K562 (cell line): Measurements from ENCODE around the gene PTGES3. TPM values are rescaled to one million over a fixed set of nuclear protein-coding genes. Genes with fewer than 3 reads are reported as not detected.

Source experiments
- CBFB ChIP-seq: sonication (generic); formaldehyde crosslinking; IDR thresholded peaks from 2 replicates; pipeline ENCODE4 v1.4.0; 2020; ENCODE audit warnings: mild to moderate bottlenecking, missing genetic modification reagents
- CHAMP1 ChIP-seq: fragments of 450-650 bp; IDR thresholded peaks from 2 replicates; pipeline ENCODE4 v1.6.1; 2016; ENCODE audit warnings: mild to moderate bottlenecking
- CREM ChIP-seq: IDR thresholded peaks from 2 replicates; pipeline ENCODE4 v1.6.1; 2014; ENCODE audit warnings: antibody characterized with exemption, low read depth
- DNMT1 ChIP-seq: fragments of 450-650 bp; IDR thresholded peaks from 2 replicates; pipeline ENCODE4 v1.6.1; 2016; ENCODE audit warnings: antibody characterized with exemption, mild to moderate bottlenecking
- DPF2 ChIP-seq: fragments of 450-650 bp; IDR thresholded peaks from 2 replicates; pipeline ENCODE4 v1.6.1; 2016
- ELF1 ChIP-seq: fragments of 200-800 bp; sonication (Bioruptor generic); IDR thresholded peaks from 2 replicates; pipeline ENCODE4 v1.6.1; 2016; ENCODE audit warnings: missing genetic modification characterization, missing compliant biosample characterization
- EP400 ChIP-seq: fragments of 450-650 bp; IDR thresholded peaks from 2 replicates; pipeline ENCODE4 v1.6.1; 2017; ENCODE audit warnings: antibody characterized with exemption, mild to moderate bottlenecking, moderate library complexity
- GATAD2B ChIP-seq: fragments of 450-650 bp; IDR thresholded peaks from 2 replicates; pipeline ENCODE4 v1.6.1; 2017; ENCODE audit warnings: mild to moderate bottlenecking, borderline replicate concordance
- HDGF ChIP-seq: fragments of 450-650 bp; IDR thresholded peaks from 2 replicates; pipeline ENCODE4 v1.6.1; 2016
- HMG20B ChIP-seq: fragments of 250-450 bp; sonication (Bioruptor Pico); IDR thresholded peaks from 2 replicates; pipeline ENCODE4 v1.5.0; 2021; ENCODE audit warnings: mild to moderate bottlenecking
- KAT7 ChIP-seq: sonication (generic); formaldehyde crosslinking; IDR thresholded peaks from 2 replicates; pipeline ENCODE4 v1.8.0; 2022; ENCODE audit warnings: missing genetic modification reagents, mild to moderate bottlenecking, borderline replicate concordance
- MAZ ChIP-seq, 2 experiments: fragments of 450-650 bp in 1 of 2; sonication (generic) in 1 of 2; formaldehyde crosslinking; IDR thresholded peaks in 1 of 2; conservative IDR thresholded peaks in 1 of 2; 2 replicates each; pipeline versions ENCODE4 v1.4.0 to v1.5.0; 2020; ENCODE audit warnings: mild to moderate bottlenecking in 1 of 2, missing genetic modification reagents in 1 of 2
- PML ChIP-seq: IDR thresholded peaks from 2 replicates; pipeline ENCODE4 v1.6.1; 2012; ENCODE audit warnings: low read length, inconsistent platforms
- SNAPC5 ChIP-seq: fragments of 250-450 bp; sonication (Bioruptor Pico); IDR thresholded peaks from 2 replicates; pipeline ENCODE4 v1.8.0; 2021; ENCODE audit warnings: moderate library complexity, mild to moderate bottlenecking, inconsistent platforms
- SP1 ChIP-seq: sonication (generic); formaldehyde crosslinking; IDR thresholded peaks from 2 replicates; pipeline ENCODE4 v1.8.1; 2022; ENCODE audit warnings: mild to moderate bottlenecking, missing genetic modification reagents
- TOE1 ChIP-seq, 2 experiments: fragments of 450-650 bp in 1 of 2; sonication (generic) in 1 of 2; formaldehyde crosslinking in 1 of 2; IDR thresholded peaks; 2 replicates each; pipeline versions ENCODE4 v1.7.1 to v1.8.0; 2016 to 2022; ENCODE audit warnings: borderline replicate concordance in 2 of 2, mild to moderate bottlenecking in 2 of 2, antibody characterized with exemption in 1 of 2, inconsistent platforms in 1 of 2, low read depth in 1 of 2, missing genetic modification reagents in 1 of 2, moderate library complexity in 1 of 2
- TRIM28 ChIP-seq: fragments of 450-650 bp; IDR thresholded peaks from 2 replicates; pipeline ENCODE4 v1.6.1; 2017
- YY1 ChIP-seq, 3 experiments: IDR thresholded peaks; 2 replicates each; pipeline ENCODE4 v1.6.1; 2011; ENCODE audit warnings: low read length in 2 of 3, mild to moderate bottlenecking in 2 of 3, moderate library complexity in 2 of 3, borderline replicate concordance in 1 of 3, control low read depth in 1 of 3, low read depth in 1 of 3; ENCODE audit not compliant: insufficient read depth in 3 of 3, insufficient replicate concordance in 2 of 3, control insufficient read depth in 1 of 3, insufficient read length in 1 of 3; ENCODE audit errors: extremely low read depth in 1 of 3
- ZBTB9 ChIP-seq: fragments of 450-650 bp; formaldehyde crosslinking; IDR thresholded peaks from 2 replicates; pipeline ENCODE4 v1.4.0; 2020; ENCODE audit warnings: mild to moderate bottlenecking, moderate library complexity
- ZNF445 ChIP-seq: fragments of 250-450 bp; sonication (Bioruptor Pico); IDR thresholded peaks from 2 replicates; pipeline ENCODE4 v1.4.0; 2020; ENCODE audit warnings: low read depth, mild to moderate bottlenecking, moderate library complexity
- ZNF75A ChIP-seq: fragments of 450-650 bp; formaldehyde crosslinking; IDR thresholded peaks from 2 replicates; pipeline ENCODE4 v1.4.0; 2020; ENCODE audit warnings: mild to moderate bottlenecking
- polyA plus RNA-seq, 8 experiments: library from polyadenylated mRNA; depleted of rRNA in 4 of 8; stranded (reverse) in 5 of 8; unstranded in 3 of 8; fragments of >200 nt; fragmentation: Nextera tagmentation in 2 of 8; fragmentation: Illumina TruSeq in 1 of 8; extraction: Ambion mirVana in 2 of 8; extraction: Trizol in 1 of 8; gene quantifications; 2 replicates each; pipeline versions ENCODE4 v1.2.1 to v1.2.3, GENCODE V29; 2011 to 2014; ENCODE audit warnings: inconsistent platforms in 1 of 8, missing spikeins in 1 of 8
- total RNA-seq, 7 experiments: library from RNA; depleted of rRNA in 6 of 7; stranded (reverse); fragments of >200 nt in 6 of 7; fragmentation: Illumina TruSeq in 2 of 7; extraction: Trizol in 2 of 7; gene quantifications; 2 replicates each; pipeline versions ENCODE4 v1.2.1 to v1.2.3, GENCODE V29; 2011 to 2021; ENCODE audit warnings: low replicate concordance in 1 of 7
- TF ChIP-seq, protein P1 (sequence below): IDR thresholded peaks from 2 replicates; pipeline ENCODE4 v1.6.1; 2011; ENCODE audit warnings: borderline replicate concordance, low read depth, mild to moderate bottlenecking, moderate library complexity, low read length; ENCODE audit not compliant: insufficient read depth, poor library complexity, severe bottlenecking

The PTGES3 gene
- total and polyA plus RNA-seq, 9 of the 15 experiments (the other 6 are each of a cell fraction or from before 2014, with no cell fraction given) = 163 to 501 (median 213) TPM

DNA sequence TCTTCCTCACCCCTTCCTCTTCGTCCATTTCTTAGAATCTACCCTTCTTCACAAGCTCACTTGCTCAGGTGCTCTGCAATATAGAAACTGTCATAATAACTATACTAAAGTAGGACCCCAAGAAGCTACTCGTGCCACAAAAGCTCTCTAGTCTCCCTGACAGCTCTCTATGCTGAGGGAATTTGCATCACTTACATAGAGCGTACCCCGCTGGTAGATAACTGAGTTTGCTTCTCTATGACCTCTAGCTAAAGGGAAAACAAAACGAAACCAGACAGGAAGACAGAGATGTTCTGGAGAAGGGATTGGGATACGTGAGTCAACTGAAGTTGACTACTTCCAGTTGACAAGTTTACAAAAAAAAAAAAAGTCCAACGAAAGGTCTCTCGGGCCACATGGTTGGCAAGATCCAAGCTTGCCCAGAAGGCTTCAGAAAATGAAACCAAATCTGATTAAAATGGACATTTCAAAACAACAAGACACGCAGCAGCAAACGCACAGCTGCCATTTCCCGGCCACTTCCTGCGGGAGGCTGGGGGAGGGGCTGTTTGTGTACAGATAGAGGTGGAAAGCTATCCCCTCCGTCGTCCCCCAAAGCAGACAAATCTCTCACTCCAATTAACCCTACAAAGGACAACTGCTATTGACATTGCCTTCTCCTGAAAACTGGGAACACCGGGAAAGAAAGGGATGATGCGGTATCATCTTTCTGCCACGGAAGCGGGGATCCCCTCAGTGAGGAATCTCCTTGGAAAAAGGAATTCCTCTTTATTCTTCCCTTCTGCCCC, 59.2 kb downstream of the PTGES3 start (continued):
- TF ChIP-seq CREM (no peak), PML (no peak), SNAPC5 (CRISPR knock-in tag) (no peak), ZNF445 (CRISPR knock-in tag) (no peak), CBFB (CRISPR knock-in tag) (0 out of 2 replicates have a peak, but pooled peaks have one; percentile 49), TRIM28 (no peak), HDGF (no peak), ZBTB9 (no peak), ZNF75A (CRISPR knock-in tag) (no peak), SP1 (CRISPR knock-in tag) (no peak), DNMT1 (no peak), TOE1 (IDR thresholded peaks at IDR 0.05; ENCODE audit: borderline replicate concordance) (no peak), TOE1 (CRISPR knock-in tag; IDR thresholded peaks at IDR 0.05; ENCODE audit: borderline replicate concordance, low read depth) (no peak), GATAD2B (no peak), CHAMP1 (no peak), ELF1 (peak; percentile 58; the same call in 1 of the 2 replicates), HMG20B (CRISPR knock-in tag) (no peak), YY1 (IDR thresholded peaks at IDR 0.05; ENCODE audit: borderline replicate concordance in 1 of 3, control insufficient read depth in 1 of 3, extremely low read depth in 1 of 3, insufficient read depth in 3 of 3, insufficient read length in 1 of 3, insufficient replicate concordance in 2 of 3, low read depth in 1 of 3, low read length in 2 of 3) (peak in 2 of 3 experiments; percentile 49 to 81), EP400 (peak; percentile 51), MAZ (CRISPR knock-in tag; conservative IDR thresholded peaks at IDR 0.05 in 1 of 2, IDR thresholded peaks at IDR 0.05 in 1 of 2) (0 out of 4 replicates have a peak, but pooled peaks of 1 of the 2 experiments have one; percentile 8), KAT7 (CRISPR knock-in tag) (no peak), DPF2 (0 out of 2 replicates have a peak, but pooled peaks have one; percentile 33)
- TF ChIP-seq, protein P1, sequence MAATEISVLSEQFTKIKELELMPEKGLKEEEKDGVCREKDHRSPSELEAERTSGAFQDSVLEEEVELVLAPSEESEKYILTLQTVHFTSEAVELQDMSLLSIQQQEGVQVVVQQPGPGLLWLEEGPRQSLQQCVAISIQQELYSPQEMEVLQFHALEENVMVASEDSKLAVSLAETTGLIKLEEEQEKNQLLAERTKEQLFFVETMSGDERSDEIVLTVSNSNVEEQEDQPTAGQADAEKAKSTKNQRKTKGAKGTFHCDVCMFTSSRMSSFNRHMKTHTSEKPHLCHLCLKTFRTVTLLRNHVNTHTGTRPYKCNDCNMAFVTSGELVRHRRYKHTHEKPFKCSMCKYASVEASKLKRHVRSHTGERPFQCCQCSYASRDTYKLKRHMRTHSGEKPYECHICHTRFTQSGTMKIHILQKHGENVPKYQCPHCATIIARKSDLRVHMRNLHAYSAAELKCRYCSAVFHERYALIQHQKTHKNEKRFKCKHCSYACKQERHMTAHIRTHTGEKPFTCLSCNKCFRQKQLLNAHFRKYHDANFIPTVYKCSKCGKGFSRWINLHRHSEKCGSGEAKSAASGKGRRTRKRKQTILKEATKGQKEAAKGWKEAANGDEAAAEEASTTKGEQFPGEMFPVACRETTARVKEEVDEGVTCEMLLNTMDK = no peak
